ENCODE measurements around the gene GTF2E1. TPM values are rescaled to one million over a fixed set of nuclear protein-coding genes. Genes with fewer than 3 reads are reported as not detected.
"Not testable (repeated sequence)": the region's sequence is repeated elsewhere in the genome, so short reads cannot be mapped to it uniquely, and the experiment has no call there.

GTF2E1 gene
- total and polyA plus RNA-seq, 7 experiments from 2014 or later, result 8.4 to 27.3 (median 13.8) TPM

GRCh38 chr3:120708408-120708807 lies 34.1 kb upstream of the GTF2E1 start:
- peak overlapping the region in 2 of 9 donors; percentile 13 to 62 for H3K27ac Mint-ChIP-seq
- POLR2A ChIA-PET, result interaction anchor here (0.6 to 1.4 kb wide), 2 partner anchors 9 to 22 kb away, joined by 3 read pairs; no protein-coding TSS in a partner anchor

GRCh38 chr3:120710369-120710768 lies 32.2 kb upstream of the GTF2E1 start:
- peaks cover 0 to 4% (median 0%) of the 10 kb centered on the region in 3 experiments for H3K36me3 ChIP-seq (ENCODE audit: control insufficient read depth in 2 of 3, insufficient read depth in 3 of 3, low read length in 3 of 3)
- H3K36me3 Mint-ChIP-seq, result peaks cover 0 to 43% (median 25%) of the 10 kb centered on the region in 5 donors
- H3K4me1 ChIP-seq (ENCODE audit: control insufficient read depth in 2 of 2, insufficient read depth in 2 of 2, low read length in 2 of 2), result no peaks in the 10 kb centered on the region
- H3K27ac ChIP-seq (ENCODE audit: low read depth, low read length), result no peak overlapping the region
- no peaks in the 10 kb centered on the region for H3K9me3 Mint-ChIP-seq
- H3K9me3 ChIP-seq (ENCODE audit: control insufficient read depth in 2 of 3, low read length in 3 of 3), result no peaks in the 10 kb centered on the region
- no peak overlapping the region for H3K27ac Mint-ChIP-seq
- no peak overlapping the region for H3K4me3 ChIP-seq (ENCODE audit: low read length)
- POLR2A ChIA-PET, result interaction anchor here (1.0 kb wide), 1 partner anchor 11 kb away, joined by 3 read pairs; no protein-coding TSS in a partner anchor
- peaks cover 0 to 28% (median 17%) of the 10 kb centered on the region in 7 donors for H3K4me1 Mint-ChIP-seq
- no peak for ATAC-seq
- no peak for DNase-seq
- no peaks in the 10 kb centered on the region for H3K27me3 ChIP-seq (ENCODE audit: control insufficient read depth in 2 of 2, insufficient read depth in 2 of 2, low read length in 2 of 2)
- no peaks in the 10 kb centered on the region for H3K27me3 Mint-ChIP-seq
- H3K4me3 Mint-ChIP-seq, result no peak overlapping the region
- intact Hi-C loops (cut with micrococcal nuclease), result loop anchor here in 1 of 2 donors (10.0 kb wide), 1 partner anchor 1246 kb away; the partner anchor contains the start of genes POGLUT1 and TMEM39A
- CTCF ChIA-PET, result no interaction called here

More at GRCh38 chr3:120708408-120708807, 34.1 kb upstream of the GTF2E1 start:
- no peak overlapping the region for H3K4me3 ChIP-seq (ENCODE audit: low read length)
- no peaks in the 10 kb centered on the region for H3K9me3 ChIP-seq (ENCODE audit: control insufficient read depth in 2 of 3, low read length in 3 of 3)
- H3K27ac ChIP-seq (ENCODE audit: low read depth, low read length), result no peak overlapping the region
- no peaks in the 10 kb centered on the region for H3K4me1 ChIP-seq (ENCODE audit: control insufficient read depth in 2 of 2, insufficient read depth in 2 of 2, low read length in 2 of 2)
- H3K36me3 Mint-ChIP-seq, result peaks cover 8 to 50% (median 34%) of the 10 kb centered on the region in 5 donors
- peaks cover under 1 to 11% (median 6%) of the 10 kb centered on the region in 11 donors for H3K9me3 Mint-ChIP-seq
- no peaks in the 10 kb centered on the region for H3K27me3 ChIP-seq (ENCODE audit: control insufficient read depth in 2 of 2, insufficient read depth in 2 of 2, low read length in 2 of 2)
- no peaks in the 10 kb centered on the region for H3K27me3 Mint-ChIP-seq
- intact Hi-C loops (cut with micrococcal nuclease), result loop anchor here in 1 of 2 donors (2.0 to 5.0 kb wide), 2 partner anchors 16 to 34 kb away; partner anchors contain the start of genes GTF2E1 and RABL3
- ATAC-seq (no peak), DNase-seq (no peak)
- CTCF ChIA-PET, result interaction anchor here (0.6 kb wide), 1 partner anchor 9 kb away, joined by 3 read pairs; no protein-coding TSS in a partner anchor
- H3K4me3 Mint-ChIP-seq, result no peak overlapping the region
- H3K36me3 ChIP-seq (ENCODE audit: control insufficient read depth in 2 of 3, insufficient read depth in 3 of 3, low read length in 3 of 3), result peaks cover 0 to 4% (median 0%) of the 10 kb centered on the region in 3 experiments
- H3K4me1 Mint-ChIP-seq, result peaks cover 0 to 21% (median 10%) of the 10 kb centered on the region in 7 donors

GRCh38 chr3:120713262-120713661 lies 29.3 kb upstream of the GTF2E1 start:
- Mint-ChIP-seq H3K27me3 (no peaks in the 10 kb centered on the region), H3K4me1 (peaks cover 4 to 28% (median 17%) of the 10 kb centered on the region in 7 donors), H3K36me3 (peaks cover 0 to 27% (median 12%) of the 10 kb centered on the region in 5 donors), H3K9me3 (peaks cover 0 to 2% (median 0%) of the 10 kb centered on the region in 11 donors), H3K27ac (peak overlapping the region in 1 of 9 donors; percentile 66), H3K4me3 (peak overlapping the region in 1 of 10 donors; percentile 46)
- H3K4me1 ChIP-seq (ENCODE audit: control insufficient read depth in 2 of 2, insufficient read depth in 2 of 2, low read length in 2 of 2), result peaks cover 0 to 5% of the 10 kb centered on the region in 2 donors
- ATAC-seq (no peak), DNase-seq (no peak)
- intact Hi-C loops (cut with micrococcal nuclease), result loop anchor here in 1 of 2 donors (10.0 kb wide), 1 partner anchor 1248 kb away; the partner anchor contains the start of genes POGLUT1 and TMEM39A
- no peaks in the 10 kb centered on the region for H3K27me3 ChIP-seq (ENCODE audit: control insufficient read depth in 2 of 2, insufficient read depth in 2 of 2, low read length in 2 of 2)
- no peak overlapping the region for H3K27ac ChIP-seq (ENCODE audit: low read depth, low read length)
- CTCF ChIA-PET, result no interaction called here
- POLR2A ChIA-PET, result no interaction called here
- H3K4me3 ChIP-seq (ENCODE audit: low read length), result no peak overlapping the region
- H3K36me3 ChIP-seq (ENCODE audit: control insufficient read depth in 2 of 3, insufficient read depth in 3 of 3, low read length in 3 of 3), result peaks cover 0 to 4% (median 0%) of the 10 kb centered on the region in 3 experiments
- H3K9me3 ChIP-seq (ENCODE audit: control insufficient read depth in 2 of 3, low read length in 3 of 3), result no peaks in the 10 kb centered on the region

GRCh38 chr3:120719167-120719834 lies 23.2 kb upstream of the GTF2E1 start:
- H3K9me3 Mint-ChIP-seq, result peaks cover 0 to 23% (median 16%) of the 10 kb centered on the region in 11 donors
- CTCF ChIA-PET, result interaction anchor here (1.6 to 2.5 kb wide), 2 partner anchors 22 to 123 kb away, joined by 6 read pairs; partner anchors contain the start of gene NDUFB4
- not testable (repeated sequence) for H3K27me3 ChIP-seq (ENCODE audit: control insufficient read depth in 2 of 2, insufficient read depth in 2 of 2, low read length in 2 of 2); H3K36me3 ChIP-seq (ENCODE audit: control insufficient read depth in 2 of 3, insufficient read depth in 3 of 3, low read length in 3 of 3); H3K27me3 Mint-ChIP-seq; H3K9me3 ChIP-seq (ENCODE audit: control insufficient read depth in 2 of 3, low read length in 3 of 3)
- intact Hi-C loops (cut with micrococcal nuclease), result loop anchor here (1.0 to 10.0 kb wide), 8 partner anchors 10 to 1254 kb away; partner anchors contain the start of genes GTF2E1 (in 2 of the 2), NDUFB4 (in 2 of the 2), RABL3 (in 2 of the 2) and POGLUT1 (in 1 of the 2)
- H3K4me1 Mint-ChIP-seq, result peaks cover 13 to 50% (median 36%) of the 10 kb centered on the region in 7 donors
- H3K27ac ChIP-seq (ENCODE audit: low read depth, low read length), result peak overlapping the region; percentile 58
- H3K4me1 ChIP-seq (ENCODE audit: control insufficient read depth in 2 of 2, insufficient read depth in 2 of 2, low read length in 2 of 2), result peaks cover 12 to 25% of the 10 kb centered on the region in 2 donors
- peak; percentile 72 for ATAC-seq
- peak; percentile 37 to 90 (median 83) for DNase-seq
- peak overlapping the region; percentile 31 for H3K4me3 ChIP-seq (ENCODE audit: low read length)
- H3K4me3 Mint-ChIP-seq, result peak overlapping the region; percentile 75 to 90 (median 83)
- H3K36me3 Mint-ChIP-seq, result peaks cover 3 to 36% (median 29%) of the 10 kb centered on the region in 5 donors
- peak overlapping the region in 7 of 9 donors; percentile 86 to 98 (median 95) for H3K27ac Mint-ChIP-seq
- POLR2A ChIA-PET, result interaction anchor here (0.8 to 5.7 kb wide), 6 partner anchors 9 to 624 kb away, joined by 3 to 59 read pairs (median 4); partner anchors contain the start of genes GTF2E1, HGD, NDUFB4 and RABL3

GRCh38 chr3:120726791-120727190 lies 15.8 kb upstream of the GTF2E1 start:
- no peak overlapping the region for H3K27ac ChIP-seq (ENCODE audit: low read depth, low read length)
- intact Hi-C loops (cut with micrococcal nuclease), result no loop called here
- no peaks in the 10 kb centered on the region for H3K4me1 ChIP-seq (ENCODE audit: control insufficient read depth in 2 of 2, insufficient read depth in 2 of 2, low read length in 2 of 2)
- DNase-seq, result no peak
- Mint-ChIP-seq H3K9me3 (peaks cover 0 to 8% (median 0%) of the 10 kb centered on the region in 11 donors), H3K27me3 (no peaks in the 10 kb centered on the region), H3K4me3 (no peak overlapping the region), H3K27ac (peak overlapping the region in 3 of 9 donors; percentile 12 to 43 (median 38)), H3K36me3 (peaks cover 0 to 58% (median 28%) of the 10 kb centered on the region in 5 donors), H3K4me1 (peaks cover 0 to 22% (median 14%) of the 10 kb centered on the region in 7 donors)
- no peak overlapping the region for H3K4me3 ChIP-seq (ENCODE audit: low read length)
- ATAC-seq, result no peak
- ChIA-PET POLR2A (no interaction called here), CTCF (no interaction called here)
- H3K36me3 ChIP-seq (ENCODE audit: control insufficient read depth in 2 of 3, insufficient read depth in 3 of 3, low read length in 3 of 3), result peaks cover 0 to 3% (median 0%) of the 10 kb centered on the region in 3 experiments
- H3K9me3 ChIP-seq (ENCODE audit: control insufficient read depth in 2 of 3, low read length in 3 of 3), result no peaks in the 10 kb centered on the region
- no peaks in the 10 kb centered on the region for H3K27me3 ChIP-seq (ENCODE audit: control insufficient read depth in 2 of 2, insufficient read depth in 2 of 2, low read length in 2 of 2)

Data from naive thymus-derived CD4-positive, alpha-beta T cell (primary cell).